Measurements from ENCODE around the gene HOMEZ.

GRCh38 chr14:23326491-23327332 is 40.8 kb upstream of the HOMEZ start:
- TF ChIP-seq, protein P1, sequence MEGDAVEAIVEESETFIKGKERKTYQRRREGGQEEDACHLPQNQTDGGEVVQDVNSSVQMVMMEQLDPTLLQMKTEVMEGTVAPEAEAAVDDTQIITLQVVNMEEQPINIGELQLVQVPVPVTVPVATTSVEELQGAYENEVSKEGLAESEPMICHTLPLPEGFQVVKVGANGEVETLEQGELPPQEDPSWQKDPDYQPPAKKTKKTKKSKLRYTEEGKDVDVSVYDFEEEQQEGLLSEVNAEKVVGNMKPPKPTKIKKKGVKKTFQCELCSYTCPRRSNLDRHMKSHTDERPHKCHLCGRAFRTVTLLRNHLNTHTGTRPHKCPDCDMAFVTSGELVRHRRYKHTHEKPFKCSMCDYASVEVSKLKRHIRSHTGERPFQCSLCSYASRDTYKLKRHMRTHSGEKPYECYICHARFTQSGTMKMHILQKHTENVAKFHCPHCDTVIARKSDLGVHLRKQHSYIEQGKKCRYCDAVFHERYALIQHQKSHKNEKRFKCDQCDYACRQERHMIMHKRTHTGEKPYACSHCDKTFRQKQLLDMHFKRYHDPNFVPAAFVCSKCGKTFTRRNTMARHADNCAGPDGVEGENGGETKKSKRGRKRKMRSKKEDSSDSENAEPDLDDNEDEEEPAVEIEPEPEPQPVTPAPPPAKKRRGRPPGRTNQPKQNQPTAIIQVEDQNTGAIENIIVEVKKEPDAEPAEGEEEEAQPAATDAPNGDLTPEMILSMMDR (IDR thresholded peaks at IDR 0.05), result no peak
- TF ChIP-seq POLR2A (IDR thresholded peaks at IDR 0.05), result no peak
- no peak for TF ChIP-seq EP300 (IDR thresholded peaks at IDR 0.05)
- no peak for TF ChIP-seq POLR2AphosphoS5 (IDR thresholded peaks at IDR 0.05)

Data from suprapubic skin (tissue), 4 donors.